SK-N-SH treated with all-trans-retinoic acid at 6 μM for 48 hours (cell line): ENCODE measurements around the gene TRAPPC2L.

Experiments
- ATAC-seq: fragments of 200-7000 bp; cut with Tn5 transposase; 3 replicates; pipeline ENCODE4 v1.9.1; 2020; ENCODE audit warnings: mild to moderate bottlenecking, moderate library complexity
- ARNTL ChIP-seq: fragments of 450-650 bp; formaldehyde crosslinking; IDR thresholded peaks from 2 replicates; pipeline ENCODE4 v1.5.0; 2020; ENCODE audit warnings: low read depth, mild to moderate bottlenecking, moderate library complexity, borderline replicate concordance
- BACH2 ChIP-seq: fragments of 250-450 bp; sonication (Bioruptor Pico); IDR thresholded peaks from 2 replicates; pipeline ENCODE4 v1.9.0; 2021; ENCODE audit warnings: mild to moderate bottlenecking, borderline replicate concordance
- CREB5 ChIP-seq: fragments of 250-450 bp; sonication (Bioruptor Pico); IDR thresholded peaks from 2 replicates; pipeline ENCODE4 v1.5.1; 2020; ENCODE audit warnings: low read depth, mild to moderate bottlenecking, moderate library complexity
- CSDC2 ChIP-seq: fragments of 250-450 bp; sonication (Bioruptor Pico); IDR thresholded peaks from 2 replicates; pipeline ENCODE4 v1.5.0; 2020; ENCODE audit warnings: mild to moderate bottlenecking, moderate library complexity
- CSRNP3 ChIP-seq: fragments of 250-450 bp; sonication (Bioruptor Pico); IDR thresholded peaks from 2 replicates; pipeline ENCODE4 v1.5.1; 2021; ENCODE audit warnings: mild to moderate bottlenecking, moderate library complexity
- GLIS3 ChIP-seq: fragments of 250-450 bp; sonication (Bioruptor Pico); IDR thresholded peaks from 2 replicates; pipeline ENCODE4 v1.5.0; 2020; ENCODE audit warnings: mild to moderate bottlenecking, moderate library complexity
- OSR1 ChIP-seq: fragments of 250-450 bp; sonication (Bioruptor Pico); IDR thresholded peaks from 2 replicates; pipeline ENCODE4 v1.8.0; 2022; ENCODE audit warnings: moderate library complexity, mild to moderate bottlenecking, inconsistent platforms
- PATZ1 ChIP-seq: fragments of 250-450 bp; sonication (Bioruptor Pico); IDR thresholded peaks from 2 replicates; pipeline ENCODE4 v1.8.0; 2020; ENCODE audit warnings: mild to moderate bottlenecking, moderate library complexity, borderline replicate concordance
- SNAI2 ChIP-seq: fragments of 250-450 bp; sonication (Bioruptor Pico); IDR thresholded peaks from 2 replicates; pipeline ENCODE4 v1.5.0; 2020; ENCODE audit warnings: mild to moderate bottlenecking, moderate library complexity
- TCF4 ChIP-seq: fragments of 250-450 bp; sonication (Bioruptor Pico); IDR thresholded peaks from 2 replicates; pipeline ENCODE4 v1.8.0; 2021; ENCODE audit warnings: mild to moderate bottlenecking, moderate library complexity, borderline replicate concordance
- TOX ChIP-seq: fragments of 250-450 bp; sonication (Bioruptor Pico); IDR thresholded peaks from 2 replicates; pipeline ENCODE4 v1.8.0; 2021; ENCODE audit warnings: mild to moderate bottlenecking, moderate library complexity, borderline replicate concordance
- TSHZ2 ChIP-seq: fragments of 250-450 bp; sonication (Bioruptor Pico); IDR thresholded peaks from 2 replicates; pipeline ENCODE4 v1.5.0; 2020; ENCODE audit warnings: mild to moderate bottlenecking, moderate library complexity
- ZFP3 ChIP-seq: fragments of 250-450 bp; sonication (Bioruptor Pico); IDR thresholded peaks from 2 replicates; pipeline ENCODE4 v1.5.0; 2020; ENCODE audit warnings: mild to moderate bottlenecking, moderate library complexity
- ZNF565 ChIP-seq: fragments of 450-650 bp; formaldehyde crosslinking; conservative IDR thresholded peaks from 2 replicates; pipeline ENCODE4 v1.5.0; 2020; ENCODE audit warnings: low read depth, mild to moderate bottlenecking, moderate library complexity
- ZNF8 ChIP-seq: fragments of 450-650 bp; formaldehyde crosslinking; IDR thresholded peaks from 2 replicates; pipeline ENCODE4 v1.5.0; 2020; ENCODE audit warnings: mild to moderate bottlenecking, moderate library complexity

The TRAPPC2L gene

GRCh38 chr16:88815901-88816589 is 40.9 kb upstream of the TRAPPC2L start:
- TF ChIP-seq CSRNP3 (CRISPR knock-in tag) (no peak), TSHZ2 (CRISPR knock-in tag) (no peak), BACH2 (CRISPR knock-in tag) (no peak), SNAI2 (CRISPR knock-in tag) (no peak), ZNF8 (CRISPR knock-in tag) (no peak)
- ATAC-seq: peak; percentile 24

GRCh38 chr16:88816736-88817535 is 40.0 kb upstream of the TRAPPC2L start:
- no peak for ATAC-seq
- no peak for TF ChIP-seq OSR1 (CRISPR knock-in tag)
- TF ChIP-seq ZNF565 (CRISPR knock-in tag): no peak
- TF ChIP-seq GLIS3 (CRISPR knock-in tag): no peak
- TF ChIP-seq PATZ1: no peak
- no peak for TF ChIP-seq ZFP3 (CRISPR knock-in tag)
- TF ChIP-seq BACH2 (CRISPR knock-in tag): no peak
- no peak for TF ChIP-seq CSDC2 (CRISPR knock-in tag)
- no peak for TF ChIP-seq CREB5 (CRISPR knock-in tag)
- TF ChIP-seq CSRNP3 (CRISPR knock-in tag): no peak
- no peak for TF ChIP-seq TCF4 (CRISPR knock-in tag)
- TF ChIP-seq ZNF8 (CRISPR knock-in tag): no peak

- ATAC-seq: no peak
- TF ChIP-seq GLIS3 (CRISPR knock-in tag) (no peak), ZNF565 (CRISPR knock-in tag) (no peak), ARNTL (CRISPR knock-in tag) (no peak), OSR1 (CRISPR knock-in tag) (no peak), PATZ1 (no peak), TOX (CRISPR knock-in tag) (no peak), CSRNP3 (CRISPR knock-in tag) (no peak)
Measured at GRCh38 chr16:88817785-88818574, 38.9 kb upstream of the TRAPPC2L start.
